Neural crest cell (in vitro differentiated cells): ENCODE results near the gene NINL. TPM values are rescaled to one million over a fixed set of nuclear protein-coding genes. Genes with fewer than 3 reads are reported as not detected.
"Not testable (repeated sequence)": the region's sequence is repeated elsewhere in the genome, so short reads cannot be mapped to it uniquely, and the experiment has no call there.

Source experiments
- DNase-seq: peaks from one replicate; pipeline ENCODE4 v3.0.0; 2021; ENCODE audit warnings: low read depth, mixed read lengths, low spot score
- H3K27ac Mint-ChIP-seq: one replicate; pipeline ENCODE4 v1.8.0; 2021; ENCODE audit warnings: mild to moderate bottlenecking, mixed read lengths; ENCODE audit not compliant: unreplicated experiment
- H3K27me3 Mint-ChIP-seq: 2 replicates; pipeline ENCODE4 v1.8.0; 2021; ENCODE audit warnings: low read depth, mild to moderate bottlenecking, mixed read lengths
- H3K36me3 Mint-ChIP-seq: 2 replicates; pipeline ENCODE4 v1.8.0; 2021; ENCODE audit warnings: low read depth, mild to moderate bottlenecking, mixed read lengths
- H3K4me1 Mint-ChIP-seq: 2 replicates; pipeline ENCODE4 v1.8.0; 2021; ENCODE audit warnings: mixed read lengths
- H3K4me3 Mint-ChIP-seq: one replicate; pipeline ENCODE4 v1.8.0; 2021; ENCODE audit warnings: mild to moderate bottlenecking, mixed read lengths
- H3K9me3 Mint-ChIP-seq: 2 replicates; pipeline ENCODE4 v1.8.0; 2021; ENCODE audit warnings: mixed read lengths
- total RNA-seq: library from RNA; stranded (reverse); gene quantifications from 2 replicates; pipeline ENCODE4 v1.2.1, GENCODE V29; 2021
- TF ChIP-seq, protein P1 (sequence below): fragments of 200-600 bp; sonication (generic); conservative IDR thresholded peaks from 2 replicates; pipeline ENCODE4 v1.5.0; 2021; ENCODE audit warnings: antibody characterized with exemption, mild to moderate bottlenecking

NINL gene
- total RNA-seq, 1 donor from 2014 or later, result 44.0 TPM

GRCh38 chr20:25566821-25567220 is 18.5 kb downstream of the NINL start:
- no peaks in the 10 kb centered on the region for H3K27me3 Mint-ChIP-seq
- peaks cover 7% of the 10 kb centered on the region for H3K9me3 Mint-ChIP-seq
- TF ChIP-seq, protein P1, sequence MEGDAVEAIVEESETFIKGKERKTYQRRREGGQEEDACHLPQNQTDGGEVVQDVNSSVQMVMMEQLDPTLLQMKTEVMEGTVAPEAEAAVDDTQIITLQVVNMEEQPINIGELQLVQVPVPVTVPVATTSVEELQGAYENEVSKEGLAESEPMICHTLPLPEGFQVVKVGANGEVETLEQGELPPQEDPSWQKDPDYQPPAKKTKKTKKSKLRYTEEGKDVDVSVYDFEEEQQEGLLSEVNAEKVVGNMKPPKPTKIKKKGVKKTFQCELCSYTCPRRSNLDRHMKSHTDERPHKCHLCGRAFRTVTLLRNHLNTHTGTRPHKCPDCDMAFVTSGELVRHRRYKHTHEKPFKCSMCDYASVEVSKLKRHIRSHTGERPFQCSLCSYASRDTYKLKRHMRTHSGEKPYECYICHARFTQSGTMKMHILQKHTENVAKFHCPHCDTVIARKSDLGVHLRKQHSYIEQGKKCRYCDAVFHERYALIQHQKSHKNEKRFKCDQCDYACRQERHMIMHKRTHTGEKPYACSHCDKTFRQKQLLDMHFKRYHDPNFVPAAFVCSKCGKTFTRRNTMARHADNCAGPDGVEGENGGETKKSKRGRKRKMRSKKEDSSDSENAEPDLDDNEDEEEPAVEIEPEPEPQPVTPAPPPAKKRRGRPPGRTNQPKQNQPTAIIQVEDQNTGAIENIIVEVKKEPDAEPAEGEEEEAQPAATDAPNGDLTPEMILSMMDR, result no peak
- no peak overlapping the region for H3K4me3 Mint-ChIP-seq
- peaks cover 28% of the 10 kb centered on the region for H3K4me1 Mint-ChIP-seq
- no peak overlapping the region for H3K27ac Mint-ChIP-seq
- DNase-seq, result no peak
- peaks cover 17% of the 10 kb centered on the region for H3K36me3 Mint-ChIP-seq

- no peak for DNase-seq
Observed at GRCh38 chr20:25565578-25566157, 19.7 kb downstream of the NINL start.

DNA sequence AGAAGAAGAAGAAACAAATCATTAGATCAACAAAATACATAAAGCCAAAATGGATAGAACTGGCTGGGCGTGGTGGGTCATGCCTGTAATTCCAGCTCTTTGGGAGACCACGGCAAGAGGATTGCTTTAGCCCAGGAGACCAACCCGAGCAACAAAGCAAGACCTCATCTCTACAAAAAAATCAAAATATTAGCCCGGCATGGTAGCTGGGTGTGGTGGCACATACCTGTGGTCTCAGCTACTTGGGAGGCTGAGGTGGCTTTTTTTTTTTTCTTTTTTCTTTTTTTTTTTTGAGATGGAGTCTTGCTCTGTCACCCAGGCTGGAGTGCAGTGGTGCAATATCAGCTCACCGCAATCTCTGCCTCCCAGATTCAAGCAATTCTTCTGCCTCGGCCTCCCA is 21.5 kb downstream of the NINL start:
- H3K27me3 Mint-ChIP-seq, result no peaks in the 10 kb centered on the region
- DNase-seq, result no peak
- H3K9me3 Mint-ChIP-seq, result peaks cover 7% of the 10 kb centered on the region
- H3K4me3 Mint-ChIP-seq, result no peak overlapping the region
- TF ChIP-seq, protein P1, result no peak
- peaks cover 23% of the 10 kb centered on the region for H3K4me1 Mint-ChIP-seq
- peaks cover 32% of the 10 kb centered on the region for H3K36me3 Mint-ChIP-seq
- H3K27ac Mint-ChIP-seq, result no peak overlapping the region

More at GRCh38 chr20:25565578-25566157, 19.7 kb downstream of the NINL start:
- H3K4me1 Mint-ChIP-seq, result peaks cover 23% of the 10 kb centered on the region
- H3K36me3 Mint-ChIP-seq, result peaks cover 17% of the 10 kb centered on the region
- no peaks in the 10 kb centered on the region for H3K27me3 Mint-ChIP-seq
- H3K4me3 Mint-ChIP-seq, result no peak overlapping the region
- TF ChIP-seq, protein P1, result no peak
- H3K27ac Mint-ChIP-seq, result peak overlapping the region; percentile 76
- peaks cover 7% of the 10 kb centered on the region for H3K9me3 Mint-ChIP-seq

GRCh38 chr20:25563362-25563761 is 22.0 kb downstream of the NINL start:
- Mint-ChIP-seq H3K9me3 (peaks cover 7% of the 10 kb centered on the region), H3K4me3 (no peak overlapping the region), H3K27ac (no peak overlapping the region), H3K27me3 (no peaks in the 10 kb centered on the region), H3K4me1 (peaks cover 27% of the 10 kb centered on the region), H3K36me3 (peaks cover 37% of the 10 kb centered on the region)
- TF ChIP-seq, protein P1, result no peak
- no peak for DNase-seq

- H3K36me3 Mint-ChIP-seq, result peaks cover 37% of the 10 kb centered on the region
- H3K27ac Mint-ChIP-seq, H3K9me3 Mint-ChIP-seq, H3K27me3 Mint-ChIP-seq, DNase-seq, H3K4me3 Mint-ChIP-seq: not testable (repeated sequence)
- peaks cover 22% of the 10 kb centered on the region for H3K4me1 Mint-ChIP-seq
Observed at GRCh38 chr20:25561771-25562170, 23.6 kb downstream of the NINL start.

DNA sequence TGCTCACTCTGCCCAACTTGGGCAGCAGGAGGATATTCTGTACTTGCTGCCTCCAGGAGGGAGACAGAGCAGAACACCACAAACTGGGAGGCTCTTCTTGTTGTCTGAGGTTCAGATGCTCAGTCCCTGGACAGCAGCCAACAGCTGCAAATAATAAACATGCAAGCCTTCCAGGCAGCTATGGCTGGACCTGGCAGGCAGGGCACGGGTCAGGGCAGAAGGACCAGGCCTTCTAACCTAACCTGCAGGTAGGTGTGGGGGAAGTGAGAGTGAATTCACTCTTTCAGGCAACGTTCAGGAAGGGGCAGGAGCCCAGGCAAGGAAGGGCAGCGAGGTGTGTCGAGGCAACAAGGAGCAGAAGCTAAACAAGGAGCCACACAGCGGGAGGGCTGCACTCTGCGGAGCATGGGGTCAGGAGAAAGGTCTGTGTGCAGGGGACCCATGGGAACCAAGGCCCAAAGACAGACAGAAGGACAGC is 31.5 kb downstream of the NINL start:
- Mint-ChIP-seq H3K36me3 (peaks cover 7% of the 10 kb centered on the region), H3K9me3 (no peaks in the 10 kb centered on the region), H3K27me3 (no peaks in the 10 kb centered on the region), H3K4me3 (no peak overlapping the region), H3K27ac (no peak overlapping the region), H3K4me1 (peaks cover 45% of the 10 kb centered on the region)
- DNase-seq, result no peak
- TF ChIP-seq, protein P1, result no peak
